OCI-LY7 (cell line): Measurements from ENCODE around the gene TTC28. TPM values are rescaled to one million over a fixed set of nuclear protein-coding genes. Genes with fewer than 3 reads are reported as not detected.

Experiments
- BruUV-seq: library from RNA; stranded (reverse); fragments of 400-500 nt; replicated peaks from 2 replicates; lab custom pipeline; 2021; lab: Mats Ljungman, UMichigan
- CTCF ChIA-PET: fragments of 300-600 bp; sonication (Branson Sonifier 250); formaldehyde crosslinking; loops from one replicate; lab custom pipeline; 2022; ENCODE audit warnings: antibody characterized with exemption; ENCODE audit not compliant: unreplicated experiment; lab: Charles Lee
- POLR2A ChIA-PET: fragments of 300-600 bp; sonication (Branson Sonifier 250); formaldehyde crosslinking; loops from one replicate; lab custom pipeline; 2022; ENCODE audit warnings: antibody characterized with exemption; lab: Charles Lee
- DNase-seq: peaks from one replicate; pipeline ENCODE4 v3.0.0-alpha.2; 2015; ENCODE audit warnings: low spot score
- H2AFZ ChIP-seq: fragments of 200-600 bp; sonication (generic), shearing (Covaris generic); 2 replicates; pipeline ENCODE4 v1.6.1; 2014; ENCODE audit warnings: mild to moderate bottlenecking, antibody characterized with exemption, low read length, moderate library complexity
- H3K27ac ChIP-seq: fragments of 200-600 bp; sonication (generic); 2 replicates; pipeline ENCODE4 v1.5.1; 2014; ENCODE audit warnings: mixed run types, low read depth, mild to moderate bottlenecking, moderate library complexity, low read length, inconsistent platforms; ENCODE audit not compliant: poor library complexity, severe bottlenecking
- H3K36me3 ChIP-seq: fragments of 200-600 bp; sonication (generic); 2 replicates; pipeline ENCODE4 v1.6.1; 2014; ENCODE audit warnings: mild to moderate bottlenecking, antibody characterized with exemption, low read length, moderate library complexity, mixed read lengths; ENCODE audit not compliant: insufficient read depth
- H3K4me1 ChIP-seq: fragments of 200-600 bp; sonication (generic); 2 replicates; pipeline ENCODE4 v1.5.1; 2014; ENCODE audit warnings: mild to moderate bottlenecking, low read length; ENCODE audit not compliant: insufficient read depth, poor library complexity, severe bottlenecking
- H3K4me2 ChIP-seq: fragments of 200-600 bp; sonication (generic); 2 replicates; pipeline ENCODE4 v1.6.1; 2014; ENCODE audit warnings: mild to moderate bottlenecking, low read length
- H3K4me3 ChIP-seq: fragments of 200-600 bp; sonication (generic); 2 replicates; pipeline ENCODE4 v1.5.1; 2014; ENCODE audit warnings: mild to moderate bottlenecking, low read depth, low read length; ENCODE audit not compliant: poor library complexity, severe bottlenecking
- H3K79me2 ChIP-seq: fragments of 200-600 bp; sonication (generic); 2 replicates; pipeline ENCODE4 v1.6.1; 2016; ENCODE audit warnings: low read depth, mild to moderate bottlenecking, low read length, moderate library complexity, mixed read lengths; ENCODE audit not compliant: insufficient read depth
- H3K9me2 ChIP-seq: fragments of 200-600 bp; sonication (generic); 2 replicates; pipeline ENCODE4 v1.6.1; 2016; ENCODE audit warnings: mild to moderate bottlenecking, low read length, mixed read lengths; ENCODE audit not compliant: insufficient read depth
- H3K9me3 ChIP-seq: fragments of 200-600 bp; sonication (generic); 2 replicates; pipeline ENCODE4 v1.6.1; 2014; ENCODE audit warnings: mild to moderate bottlenecking, mixed run types, low read length, mixed read lengths
- H4K20me1 ChIP-seq: fragments of 200-600 bp; sonication (generic); 2 replicates; pipeline ENCODE4 v1.6.1; 2014; ENCODE audit warnings: mild to moderate bottlenecking, antibody characterized with exemption, low read length, moderate library complexity, mixed read lengths; ENCODE audit not compliant: insufficient read depth
- EZH2phosphoT487 ChIP-seq: fragments of 200-600 bp; sonication (generic); IDR thresholded peaks from 2 replicates; pipeline ENCODE4 v1.6.1; 2018; ENCODE audit warnings: low read depth, borderline replicate concordance, mild to moderate bottlenecking, mixed run types, antibody characterized with exemption, low read length, moderate library complexity, mixed read lengths
- intact Hi-C: fragments of 100-400 bp; cut with micrococcal nuclease; formaldehyde crosslinking; loops from one replicate; pipeline ENCODE4 v1.10.0; 2022; ENCODE audit not compliant: unreplicated experiment
- total RNA-seq, 2 experiments: library from RNA; depleted of rRNA in 1 of 2; stranded (reverse); fragments of >200 nt in 1 of 2; shearing (Covaris generic) in 1 of 2; gene quantifications; 2 replicates each; pipeline ENCODE4 v1.2.3, GENCODE V29; 2014 to 2022
- TF ChIP-seq, protein P1 (sequence below): fragments of 200-600 bp; sonication (generic); conservative IDR thresholded peaks from 2 replicates; pipeline ENCODE4 v1.5.1; 2014; ENCODE audit warnings: mild to moderate bottlenecking, antibody characterized with exemption, low read length, moderate library complexity, mixed read lengths

TTC28 gene
- total RNA-seq, 2 experiments from 2014 or later = under 0.01 to 0.55 TPM

DNA sequence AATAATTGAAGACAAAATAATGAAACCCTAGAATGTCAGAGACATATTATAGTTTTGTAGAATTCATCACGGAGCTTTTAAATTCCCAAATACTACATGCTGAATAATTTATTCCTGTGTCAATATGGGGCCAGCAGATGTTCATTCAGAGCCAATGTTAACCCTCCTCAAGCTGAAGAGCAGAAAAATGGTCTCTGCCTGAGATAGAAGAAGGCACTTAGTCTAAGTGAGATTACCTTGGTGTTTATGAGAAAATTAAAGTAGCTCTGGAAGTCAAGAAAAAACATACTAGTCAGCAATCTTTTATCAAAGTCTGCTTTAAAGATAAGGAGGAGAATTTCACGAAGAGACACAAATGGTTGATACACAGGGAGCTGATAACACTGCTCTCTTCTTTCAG lies 328.2 kb downstream of the TTC28 start:
- Histone ChIP-seq H3K4me2 (no peak overlapping the region), H3K9me3 (no peaks in the 10 kb centered on the region), H4K20me1 (no peaks in the 10 kb centered on the region), H2AFZ (no peak overlapping the region), H3K4me1 (no peaks in the 10 kb centered on the region), H3K4me3 (no peak overlapping the region), H3K36me3 (no peaks in the 10 kb centered on the region), H3K9me2 (no peaks in the 10 kb centered on the region), H3K79me2 (no peaks in the 10 kb centered on the region), H3K27ac (no peak overlapping the region)
- BruUV-seq = no TSS peak
- ChIA-PET POLR2A (interaction anchor here (0.6 to 0.7 kb wide), 2 partner anchors 10 to 249 kb away, joined by 3 read pairs; no protein-coding TSS in a partner anchor), CTCF (no interaction called here)
- no peak for DNase-seq
- TF ChIP-seq, protein P1, sequence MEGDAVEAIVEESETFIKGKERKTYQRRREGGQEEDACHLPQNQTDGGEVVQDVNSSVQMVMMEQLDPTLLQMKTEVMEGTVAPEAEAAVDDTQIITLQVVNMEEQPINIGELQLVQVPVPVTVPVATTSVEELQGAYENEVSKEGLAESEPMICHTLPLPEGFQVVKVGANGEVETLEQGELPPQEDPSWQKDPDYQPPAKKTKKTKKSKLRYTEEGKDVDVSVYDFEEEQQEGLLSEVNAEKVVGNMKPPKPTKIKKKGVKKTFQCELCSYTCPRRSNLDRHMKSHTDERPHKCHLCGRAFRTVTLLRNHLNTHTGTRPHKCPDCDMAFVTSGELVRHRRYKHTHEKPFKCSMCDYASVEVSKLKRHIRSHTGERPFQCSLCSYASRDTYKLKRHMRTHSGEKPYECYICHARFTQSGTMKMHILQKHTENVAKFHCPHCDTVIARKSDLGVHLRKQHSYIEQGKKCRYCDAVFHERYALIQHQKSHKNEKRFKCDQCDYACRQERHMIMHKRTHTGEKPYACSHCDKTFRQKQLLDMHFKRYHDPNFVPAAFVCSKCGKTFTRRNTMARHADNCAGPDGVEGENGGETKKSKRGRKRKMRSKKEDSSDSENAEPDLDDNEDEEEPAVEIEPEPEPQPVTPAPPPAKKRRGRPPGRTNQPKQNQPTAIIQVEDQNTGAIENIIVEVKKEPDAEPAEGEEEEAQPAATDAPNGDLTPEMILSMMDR = no peak
- no peak for TF ChIP-seq EZH2phosphoT487
- intact Hi-C loops = no loop called here

DNA sequence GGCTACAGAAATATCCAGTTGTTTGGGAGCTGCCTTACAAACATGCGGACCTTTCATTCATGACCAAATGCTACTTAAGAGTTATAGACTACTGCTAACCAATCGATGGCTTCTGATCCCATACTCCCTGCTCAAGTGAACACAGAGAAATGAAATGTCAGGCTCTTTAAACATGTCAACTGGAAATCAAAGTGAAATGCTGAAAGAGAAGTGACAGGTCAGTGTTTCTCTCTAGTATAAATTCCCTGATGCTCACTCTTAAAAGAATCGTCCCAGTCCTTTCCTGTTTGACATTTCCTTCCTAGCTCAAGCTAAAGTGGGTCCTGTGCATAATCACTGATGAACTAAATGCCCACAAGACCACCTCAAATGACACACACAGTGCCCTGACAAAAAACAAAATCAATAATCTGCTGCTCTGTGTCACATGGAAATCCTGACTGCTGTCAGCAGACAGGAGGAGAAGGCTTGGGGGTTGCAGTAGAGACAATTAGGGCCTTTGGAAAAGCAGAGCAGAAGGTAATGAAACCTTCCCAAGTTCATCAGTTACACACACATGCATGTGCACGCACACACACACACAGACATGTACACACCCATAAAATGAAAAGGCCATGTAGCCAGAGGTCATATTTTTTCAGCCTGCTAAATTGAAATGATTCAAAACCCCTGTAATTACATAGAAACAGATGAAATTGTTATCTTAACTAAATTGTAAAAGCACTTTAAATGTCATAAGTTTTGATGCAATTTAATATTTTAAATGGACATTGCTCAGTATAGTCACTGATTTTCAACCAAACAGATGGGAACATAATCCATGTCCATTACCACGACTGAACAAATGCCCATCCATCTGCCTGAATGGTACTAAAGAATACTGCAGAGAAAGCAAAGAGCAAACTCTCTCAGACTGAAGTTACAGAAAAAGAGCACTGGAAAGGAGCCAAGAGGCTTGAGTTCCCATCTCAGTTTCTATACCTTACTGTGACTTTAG lies 330.7 kb downstream of the TTC28 start:
- Histone ChIP-seq H3K9me3 (no peaks in the 10 kb centered on the region), H3K4me3 (no peak overlapping the region), H4K20me1 (no peaks in the 10 kb centered on the region), H3K27ac (no peak overlapping the region), H3K36me3 (no peaks in the 10 kb centered on the region), H3K4me1 (no peaks in the 10 kb centered on the region), H3K9me2 (no peaks in the 10 kb centered on the region), H3K4me2 (no peak overlapping the region), H3K79me2 (no peaks in the 10 kb centered on the region), H2AFZ (no peak overlapping the region)
- POLR2A ChIA-PET = no interaction called here
- DNase-seq = no peak
- no peak for TF ChIP-seq EZH2phosphoT487
- TF ChIP-seq, protein P1 = no peak
- no TSS peak for BruUV-seq
- CTCF ChIA-PET = no interaction called here
- intact Hi-C loops = no loop called here

DNA sequence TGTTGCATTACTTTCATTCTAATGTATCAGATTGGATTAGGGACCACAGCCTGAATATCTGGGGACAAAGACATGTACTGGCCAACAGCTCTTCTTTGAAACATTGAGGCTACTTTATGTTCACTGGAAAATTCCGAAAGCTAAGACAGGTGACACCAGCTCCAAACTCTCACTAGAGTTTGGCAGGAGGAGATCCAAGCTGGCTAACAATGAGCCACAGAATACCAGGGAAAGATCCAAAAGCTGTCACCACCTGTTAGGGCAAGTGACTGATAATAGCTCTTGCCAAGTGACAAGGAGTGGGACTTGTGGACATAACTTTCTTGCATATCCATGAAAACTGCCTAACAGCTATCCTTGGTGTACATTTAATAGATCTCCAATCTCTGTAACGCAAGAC lies 333.3 kb downstream of the TTC28 start:
- H3K4me2 ChIP-seq = no peak overlapping the region
- H3K4me3 ChIP-seq = no peak overlapping the region
- H3K4me1 ChIP-seq = no peaks in the 10 kb centered on the region
- no peaks in the 10 kb centered on the region for H3K9me2 ChIP-seq
- H3K9me3 ChIP-seq = no peaks in the 10 kb centered on the region
- no peaks in the 10 kb centered on the region for H4K20me1 ChIP-seq
- intact Hi-C loops = no loop called here
- BruUV-seq = no TSS peak
- no peak overlapping the region for H2AFZ ChIP-seq
- TF ChIP-seq EZH2phosphoT487 = no peak
- TF ChIP-seq, protein P1 = no peak
- no peaks in the 10 kb centered on the region for H3K79me2 ChIP-seq
- no peak for DNase-seq
- CTCF ChIA-PET = no interaction called here
- H3K27ac ChIP-seq = no peak overlapping the region
- no peaks in the 10 kb centered on the region for H3K36me3 ChIP-seq
- POLR2A ChIA-PET = no interaction called here
